Fibroblast of lung (primary cell): Measurements from ENCODE around the gene MPPED2.

Experiments
- CTCF ChIP-seq, 2 donors: IDR thresholded peaks in 1 of 2; conservative IDR thresholded peaks in 1 of 2; 1 replicate in 1 of 2; 2 replicates in 1 of 2; pipeline ENCODE4 v1.5.1; 2011 to 2012; ENCODE audit warnings: low read length in 2 of 2, control low read depth in 1 of 2, inconsistent platforms in 1 of 2, low read depth in 1 of 2, mild to moderate bottlenecking in 1 of 2
- EZH2 ChIP-seq: IDR thresholded peaks from 2 replicates; pipeline ENCODE4 v1.5.1; 2012; ENCODE audit warnings: low read length, control low read depth, mild to moderate bottlenecking; ENCODE audit errors: missing control alignments

DNA sequence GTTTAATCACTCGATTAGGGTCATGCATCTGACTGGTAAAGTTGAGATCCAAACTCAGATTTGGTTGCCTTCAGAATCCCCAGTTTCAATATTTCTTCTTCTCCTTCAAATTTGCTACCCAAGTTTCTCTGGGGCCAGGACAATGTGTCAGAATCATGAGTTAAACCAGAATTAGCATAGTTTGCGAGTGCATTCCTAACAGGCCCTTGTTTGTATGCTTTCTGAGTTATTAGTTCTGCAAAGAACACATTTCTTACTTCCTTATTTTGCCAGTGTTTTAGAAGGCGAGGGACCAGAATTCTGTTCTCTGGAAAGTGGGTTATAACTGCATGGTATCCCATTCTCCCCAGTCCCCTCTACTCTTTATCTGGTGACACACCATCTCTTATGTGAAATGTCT, 151.3 kb downstream of the MPPED2 start:
- no peak for TF ChIP-seq CTCF (conservative IDR thresholded peaks at IDR 0.05 in 1 of 2, IDR thresholded peaks at IDR 0.05 in 1 of 2; ENCODE audit: low read depth in 1 of 2, low read length in 2 of 2)
- no peak for TF ChIP-seq EZH2
